Esophagus muscularis mucosa (tissue), 4 donors: ENCODE data around the gene FOXN1. TPM values are rescaled to one million over a fixed set of nuclear protein-coding genes. Genes with fewer than 3 reads are reported as not detected.

ENCODE experiments used
- DNase-seq: peaks from one replicate; pipeline ENCODE4 v3.0.0-alpha.2; 2017; ENCODE audit errors: extremely low spot score
- H3K27ac ChIP-seq, 4 donors: fragments of 200-600 bp; sonication (generic); replicated peaks in 1 of 4; 1 replicate in 3 of 4; 2 replicates in 1 of 4; pipeline ENCODE4 v1.5.1; 2016 to 2019; ENCODE audit warnings: mild to moderate bottlenecking in 1 of 4
- H3K27me3 ChIP-seq, 4 donors: fragments of 200-600 bp; sonication (generic); one replicate each; pipeline versions ENCODE4 v1.5.1 to v1.6.0; 2016 to 2019
- H3K36me3 ChIP-seq, 4 donors: fragments of 200-600 bp; sonication (generic); one replicate each; pipeline ENCODE4 v1.5.1; 2016 to 2019
- H3K4me1 ChIP-seq, 4 donors: fragments of 200-600 bp; sonication (generic); one replicate each; pipeline ENCODE4 v1.5.1; 2016 to 2019
- H3K4me3 ChIP-seq, 4 donors: fragments of 200-600 bp; sonication (generic); 1 replicate in 2 of 4; 2 replicates in 2 of 4; pipeline ENCODE4 v1.5.1; 2016 to 2019; ENCODE audit warnings: mild to moderate bottlenecking in 4 of 4, moderate library complexity in 1 of 4
- H3K9me3 ChIP-seq, 4 donors: fragments of 200-600 bp; sonication (generic); 1 replicate in 3 of 4; 2 replicates in 1 of 4; pipeline ENCODE4 v1.5.1; 2016 to 2019
- CTCF ChIP-seq, 3 experiments: fragments of 200-600 bp in 2 of 3; fragments of 450-650 bp in 1 of 3; sonication (generic) in 2 of 3; IDR thresholded peaks; one replicate each; pipeline ENCODE4 v1.5.1; 2017 to 2019; ENCODE audit warnings: antibody characterized with exemption in 3 of 3, mild to moderate bottlenecking in 2 of 3, moderate library complexity in 1 of 3
- EP300 ChIP-seq: sonication (generic); formaldehyde crosslinking; IDR thresholded peaks from one replicate; pipeline ENCODE4 v1.6.1; 2017; ENCODE audit warnings: antibody characterized with exemption
- POLR2A ChIP-seq: fragments of 450-650 bp; IDR thresholded peaks from one replicate; pipeline ENCODE4 v1.6.1; 2017; ENCODE audit warnings: antibody characterized with exemption, moderate library complexity, mild to moderate bottlenecking, low read depth
- POLR2AphosphoS5 ChIP-seq, 2 donors: sonication (generic); formaldehyde crosslinking; IDR thresholded peaks; one replicate each; pipeline ENCODE4 v1.6.1; 2017; ENCODE audit warnings: antibody characterized with exemption in 2 of 2
- WGBS: methylation state at CpG from one replicate; pipeline ENCODE4 v1.1.5; 2018; 5-methylcytosine and 5-hydroxymethylcytosine counted together
- intact Hi-C: fragments of 100-400 bp; cut with DNase I; formaldehyde crosslinking; loops from one replicate; pipeline ENCODE4 v1.15.1; 2023
- total RNA-seq, 4 donors: library from RNA; depleted of rRNA; stranded (reverse); fragments of >200 nt; gene quantifications; one replicate each; pipeline versions ENCODE4 v1.1.0 to v1.2.1, GENCODE V29; 2016

FOXN1 gene
- total RNA-seq, 4 donors from 2014 or later: not detected

DNA sequence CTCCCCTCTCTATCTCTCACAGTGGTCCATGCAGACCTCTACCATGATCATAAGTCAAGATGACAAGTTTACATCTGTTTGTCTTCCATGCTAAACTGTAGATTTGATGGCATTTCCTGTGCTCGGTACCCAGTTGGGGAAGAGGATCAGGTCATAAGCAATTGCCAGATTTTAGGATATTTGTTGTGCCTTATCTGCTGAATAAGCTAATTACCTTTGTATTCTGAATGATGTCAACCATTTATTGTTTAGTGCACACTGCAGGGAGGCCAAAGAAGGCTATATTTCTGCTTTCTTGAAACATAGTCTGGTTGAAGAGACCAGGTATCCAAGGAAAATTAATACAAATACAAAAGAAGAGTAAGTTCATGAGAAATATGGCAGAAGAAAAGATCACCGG, 76.4 kb downstream of the FOXN1 start:
- H3K27me3 ChIP-seq: no peaks in the 10 kb centered on the region
- intact Hi-C loops: no loop called here
- H3K4me1 ChIP-seq: peaks cover 0 to 1% (median under 1%) of the 10 kb centered on the region in 4 donors
- H3K4me3 ChIP-seq: no peak overlapping the region
- 91% methylated on average over 2 of the region's 2 CpGs for WGBS
- H3K36me3 ChIP-seq: peaks cover 0 to 34% (median 0%) of the 10 kb centered on the region in 4 donors
- DNase-seq: no peak
- no peak overlapping the region for H3K27ac ChIP-seq
- TF ChIP-seq CTCF (IDR thresholded peaks at IDR 0.05) (no peak), POLR2A (no peak), POLR2AphosphoS5 (IDR thresholded peaks at IDR 0.05) (no peak), EP300 (no peak)
- no peaks in the 10 kb centered on the region for H3K9me3 ChIP-seq

GRCh38 chr17:28584434-28584833, 78.3 kb downstream of the FOXN1 start:
- Histone ChIP-seq H3K9me3 (no peaks in the 10 kb centered on the region), H3K27me3 (no peaks in the 10 kb centered on the region), H3K4me3 (no peak overlapping the region), H3K36me3 (peaks cover 0 to 28% (median 0%) of the 10 kb centered on the region in 4 donors), H3K27ac (no peak overlapping the region), H3K4me1 (no peaks in the 10 kb centered on the region)
- no peak for DNase-seq
- intact Hi-C loops: no loop called here
- 100% methylated on average over 2 of the region's 3 CpGs for WGBS
- TF ChIP-seq CTCF (IDR thresholded peaks at IDR 0.05): no peak
- no peak for TF ChIP-seq POLR2A
- no peak for TF ChIP-seq POLR2AphosphoS5 (IDR thresholded peaks at IDR 0.05)
- TF ChIP-seq EP300: no peak

DNA sequence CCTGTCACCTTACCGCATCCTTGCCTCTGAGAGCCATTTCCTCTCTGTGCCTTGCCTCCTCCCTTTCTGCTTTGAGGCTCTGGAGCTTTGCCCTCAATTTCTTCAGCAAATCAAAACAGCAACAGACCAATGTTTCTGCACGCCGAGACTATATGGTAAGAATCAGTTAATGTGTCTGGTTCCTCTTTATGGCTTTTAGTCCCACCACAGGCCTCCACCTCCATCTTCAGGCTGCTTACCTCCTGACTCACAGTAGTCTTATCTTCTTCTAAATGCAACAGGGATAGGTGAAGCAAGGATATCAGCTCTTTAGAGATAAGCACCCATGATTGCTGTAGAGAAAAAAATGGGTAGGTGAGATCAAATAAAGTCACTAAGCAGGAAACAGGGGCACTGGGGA, 79.7 kb downstream of the FOXN1 start:
- Histone ChIP-seq H3K9me3 (no peaks in the 10 kb centered on the region), H3K4me1 (no peaks in the 10 kb centered on the region), H3K4me3 (no peak overlapping the region), H3K36me3 (peaks cover 0 to 24% (median 0%) of the 10 kb centered on the region in 4 donors), H3K27me3 (no peaks in the 10 kb centered on the region), H3K27ac (no peak overlapping the region)
- WGBS: 94% methylated on average over 3 of the region's 3 CpGs
- no peak for DNase-seq
- TF ChIP-seq POLR2A (no peak), CTCF (IDR thresholded peaks at IDR 0.05) (no peak), EP300 (no peak), POLR2AphosphoS5 (IDR thresholded peaks at IDR 0.05) (no peak)
- intact Hi-C loops: no loop called here

Other genes starting within 250 kb of the FOXN1 start
- gene TMEM97, start 187.1 kb upstream of the FOXN1 start, total RNA-seq: 10 to 100 TPM in 3 of 4 donors, 1 to 10 TPM in 1; 5.8 to 10.8 (median 10.1) TPM
- gene IFT20, start 170.9 kb upstream of the FOXN1 start, total RNA-seq: 10 to 100 TPM; 41.3 to 63.5 (median 47.0) TPM
- gene TNFAIP1, start 170.6 kb upstream of the FOXN1 start, total RNA-seq: 10 to 100 TPM; 23.7 to 43.8 (median 34.8) TPM
- gene POLDIP2, start 148.8 kb upstream of the FOXN1 start, total RNA-seq: 10 to 100 TPM; 67.7 to 97.5 (median 81.4) TPM
- not detected for gene SEBOX, start 141.1 kb upstream of the FOXN1 start, total RNA-seq
- 1 to 10 TPM in 1 of 4 donors, under 1 TPM in 3; under 0.01 to 1.3 (median 0.58) TPM for gene VTN, start 136.0 kb upstream of the FOXN1 start, total RNA-seq
- gene SARM1, start 134.7 kb upstream of the FOXN1 start, total RNA-seq: 10 to 100 TPM in 3 of 4 donors, 1 to 10 TPM in 1; 8.3 to 24.9 (median 13.8) TPM
- gene SLC46A1, start 100.1 kb upstream of the FOXN1 start, total RNA-seq: 1 to 10 TPM; 4.6 to 9.6 (median 7.4) TPM
- gene SLC13A2, start 32.7 kb upstream of the FOXN1 start, total RNA-seq: not detected
- gene UNC119, start 46.3 kb downstream of the FOXN1 start, total RNA-seq: 10 to 100 TPM; 16.1 to 36.3 (median 23.2) TPM
- gene PIGS, start 65.2 kb downstream of the FOXN1 start, total RNA-seq: 10 to 100 TPM; 41.9 to 55.5 (median 47.2) TPM
- 10 to 100 TPM; 21.6 to 49.5 (median 27.5) TPM for gene ALDOC, start 70.5 kb downstream of the FOXN1 start, total RNA-seq
- gene SPAG5, start 92.7 kb downstream of the FOXN1 start, total RNA-seq: 1 to 10 TPM in 1 of 4 donors, under 1 TPM in 3; 0.83 to 1.7 (median 0.97) TPM
- gene RSKR, start 107.8 kb downstream of the FOXN1 start, total RNA-seq: 1 to 10 TPM; 2.3 to 4.2 (median 4.1) TPM
- 100 to 1,000 TPM in 2 of 4 donors, 10 to 100 TPM in 2; 90.0 to 127 (median 98.2) TPM for gene BLTP2, start 138.8 kb downstream of the FOXN1 start, total RNA-seq
- 10 to 100 TPM; 39.1 to 46.7 (median 42.6) TPM for gene SDF2, start 155.6 kb downstream of the FOXN1 start, total RNA-seq
- 10 to 100 TPM; 57.3 to 84.4 (median 71.1) TPM for gene SUPT6H, start 155.9 kb downstream of the FOXN1 start, total RNA-seq
- gene PROCA1, start 205.5 kb downstream of the FOXN1 start, total RNA-seq: 1 to 10 TPM in 1 of 4 donors, under 1 TPM in 3; 0.50 to 2.1 (median 0.85) TPM
- 100 to 1,000 TPM; 147 to 216 (median 202) TPM for gene RAB34, start 211.5 kb downstream of the FOXN1 start, total RNA-seq
- 100 to 1,000 TPM; 378 to 728 (median 558) TPM for gene RPL23A, start 213.6 kb downstream of the FOXN1 start, total RNA-seq
- 1 to 10 TPM in 3 of 4 donors, not detected in 1; 1.0 to 1.5 (median 1.3) TPM for gene TLCD1, start 219.9 kb downstream of the FOXN1 start, total RNA-seq
- 1 to 10 TPM in 3 of 4 donors, under 1 TPM in 1; 0.83 to 2.1 (median 1.6) TPM for gene NEK8, start 222.4 kb downstream of the FOXN1 start, total RNA-seq
- 10 to 100 TPM in 2 of 4 donors, 1 to 10 TPM in 2; 4.6 to 12.6 (median 10.6) TPM for gene TRAF4, start 237.7 kb downstream of the FOXN1 start, total RNA-seq